Esophagus squamous epithelium (tissue), 4 donors: ENCODE results near the gene VPS37B.

ENCODE experiments used
- CTCF ChIP-seq, 6 experiments: fragments of 450-650 bp in 4 of 6; fragments of 200-600 bp in 2 of 6; sonication (generic) in 2 of 6; IDR thresholded peaks; one replicate each; pipeline ENCODE4 v1.5.1; 2016 to 2019; ENCODE audit warnings: antibody characterized with exemption in 6 of 6, mild to moderate bottlenecking in 4 of 6, moderate library complexity in 4 of 6
- POLR2A ChIP-seq, 4 donors: fragments of 450-650 bp; IDR thresholded peaks; one replicate each; pipeline ENCODE4 v1.6.1; 2017; ENCODE audit warnings: antibody characterized with exemption in 4 of 4, mild to moderate bottlenecking in 4 of 4, moderate library complexity in 3 of 4

GRCh38 chr12:122918827-122919226 lies 22.9 kb upstream of the VPS37B start:
- TF ChIP-seq POLR2A (IDR thresholded peaks at IDR 0.05) (no peak), CTCF (IDR thresholded peaks at IDR 0.05) (no peak)
